GM12865 (cell line): Measurements from ENCODE around the gene LTB.

Experiments used
- DNase-seq: peaks from one replicate; pipeline ENCODE4 v3.0.0; 2010; ENCODE audit warnings: low read depth
- H3K4me3 ChIP-seq: 2 replicates; pipeline ENCODE4 v1.5.1; 2011; ENCODE audit warnings: mild to moderate bottlenecking, low read depth, low read length, control low read depth
- CTCF ChIP-seq: IDR thresholded peaks from 2 replicates; pipeline ENCODE4 v1.5.1; 2011; ENCODE audit warnings: low read length, control low read depth, low read depth, inconsistent platforms; ENCODE audit not compliant: insufficient read depth; ENCODE audit errors: missing control alignments

The LTB gene

GRCh38 chr6:31534011-31534410, 48.2 kb downstream of the LTB start:
- H3K4me3 ChIP-seq, result no peak overlapping the region
- no peak for DNase-seq
- TF ChIP-seq CTCF, result no peak

DNA sequence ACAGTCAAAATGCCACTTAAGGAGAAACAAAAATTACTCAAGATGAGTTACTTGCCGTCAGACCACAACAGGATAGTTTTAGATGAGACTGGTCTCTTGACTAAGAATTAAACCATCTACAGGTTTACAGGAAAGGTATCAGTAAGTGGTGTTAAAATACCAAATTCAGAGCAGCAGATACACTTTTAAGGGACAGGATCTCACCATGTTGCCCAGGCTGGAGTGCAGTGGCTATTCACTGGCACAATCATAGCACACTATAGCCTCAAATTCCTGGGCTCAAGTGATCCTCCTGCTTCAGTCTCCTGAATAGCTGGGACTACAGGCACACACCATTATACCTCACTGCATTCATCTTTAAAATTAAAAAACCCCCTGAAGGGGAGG, 48.8 kb downstream of the LTB start:
- DNase-seq, result no peak
- H3K4me3 ChIP-seq, result no peak overlapping the region
- TF ChIP-seq CTCF, result no peak

DNA sequence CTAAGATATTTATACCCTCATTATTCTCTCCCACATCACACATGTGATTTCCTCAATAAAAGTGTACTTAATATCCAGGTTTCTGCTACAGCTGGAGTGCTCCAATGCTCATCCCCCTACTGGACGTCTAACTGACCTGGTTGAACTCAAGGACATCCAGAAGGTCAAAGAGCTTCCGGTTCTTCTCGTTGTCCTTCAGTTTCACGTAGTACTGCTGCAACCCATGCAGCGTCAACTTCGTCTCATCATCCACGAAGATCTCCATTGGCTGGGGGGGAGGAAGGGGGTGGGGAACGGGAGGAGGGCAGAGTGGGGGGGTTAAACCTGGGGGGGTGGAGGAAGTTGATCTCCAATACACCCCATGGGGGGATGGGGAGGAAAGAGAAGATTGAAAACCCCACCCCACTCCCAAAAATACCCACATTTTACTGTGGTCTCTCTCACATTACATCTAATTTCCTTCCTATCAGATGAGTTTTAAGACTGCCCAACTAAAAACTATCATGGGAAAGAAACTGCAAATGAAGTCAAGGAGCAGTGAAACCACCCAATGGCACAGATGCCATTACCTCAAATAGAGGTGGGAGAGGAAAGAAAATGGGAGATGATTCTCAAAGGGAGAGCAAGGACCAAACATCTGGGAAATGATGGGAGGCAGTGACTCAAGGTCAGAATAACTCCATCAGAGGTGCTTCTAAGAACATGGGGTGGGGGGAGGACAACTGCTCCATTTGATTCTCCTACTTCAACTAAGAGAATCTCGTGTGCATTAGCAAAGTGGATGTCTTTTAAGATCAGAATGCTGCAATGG, 49.4 kb downstream of the LTB start:
- no peak overlapping the region for H3K4me3 ChIP-seq
- DNase-seq, result no peak
- no peak for TF ChIP-seq CTCF

DNA sequence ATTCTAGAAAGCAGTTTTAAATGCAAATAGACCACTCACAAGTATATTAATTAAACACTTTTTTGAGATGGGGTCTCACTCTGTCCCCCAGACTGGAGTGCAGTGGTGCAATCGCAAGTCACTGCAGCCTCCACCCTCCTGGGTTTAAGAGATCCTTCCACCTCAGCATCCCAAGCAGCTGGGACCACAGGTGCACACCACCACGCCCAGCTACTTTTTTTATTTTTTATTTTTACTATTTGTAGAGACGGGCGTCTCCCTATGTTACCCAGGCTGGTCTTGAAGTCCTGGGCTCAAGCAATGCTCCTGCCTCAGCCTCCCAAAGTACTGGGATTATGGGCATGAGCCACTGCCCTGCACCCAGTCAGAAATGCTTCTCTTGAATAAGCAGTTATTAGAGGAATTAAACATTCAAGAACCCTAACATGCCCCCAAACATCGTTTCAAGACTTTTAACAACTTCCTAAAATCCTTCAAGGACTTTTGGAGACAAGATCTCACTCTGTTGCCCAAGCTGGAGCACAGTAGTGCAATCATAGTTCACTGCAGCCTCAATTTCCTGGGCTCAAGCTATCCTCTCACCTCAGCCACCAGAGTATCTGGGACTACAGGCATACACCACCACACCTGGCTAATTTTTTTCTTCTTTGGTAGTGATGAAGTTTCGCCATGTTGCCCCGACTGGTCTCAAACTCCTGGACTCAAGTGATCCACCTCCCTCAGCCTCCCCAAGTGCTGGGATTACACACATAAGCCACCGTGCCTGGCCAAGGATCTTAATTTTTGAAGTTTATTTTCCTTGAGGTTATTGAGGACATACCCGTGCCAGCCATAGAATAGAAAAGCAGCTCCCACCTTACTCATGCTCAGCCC, 50.2 kb downstream of the LTB start:
- no peak for TF ChIP-seq CTCF
- DNase-seq, result no peak

GRCh38 chr6:31531162-31531561, 51.1 kb downstream of the LTB start:
- H3K4me3 ChIP-seq, result no peak overlapping the region
- DNase-seq, result no peak
- TF ChIP-seq CTCF, result no peak

More for the DNA sequence above, 50.2 kb downstream of the LTB start:
- no peak overlapping the region for H3K4me3 ChIP-seq

GRCh38 chr6:31530659-31531058, 51.6 kb downstream of the LTB start:
- no peak for TF ChIP-seq CTCF
- no peak overlapping the region for H3K4me3 ChIP-seq
- DNase-seq, result no peak
